K562 (cell line): ENCODE data around the gene PLEKHO2.

Experiments
- CTCF ChIP-seq, 3 experiments: IDR thresholded peaks in 2 of 3; conservative IDR thresholded peaks in 1 of 3; 2 replicates each; pipeline ENCODE4 v1.5.1; 2011 to 2012; ENCODE audit warnings: low read length in 3 of 3, mild to moderate bottlenecking in 3 of 3, control low read depth in 2 of 3, improper control_type of control experiment in 1 of 3, inconsistent platforms in 1 of 3, low read depth in 1 of 3, mixed read lengths in 1 of 3, moderate library complexity in 1 of 3; ENCODE audit not compliant: insufficient read depth in 2 of 3
- EP300 ChIP-seq: IDR thresholded peaks from 2 replicates; pipeline ENCODE4 v1.6.1; 2012; ENCODE audit warnings: low read length, improper control_type of control experiment
- FOS ChIP-seq: IDR thresholded peaks from 3 replicates; pipeline ENCODE4 v1.6.1; 2011; ENCODE audit not compliant: insufficient read length; ENCODE audit errors: extremely low read depth
- SIN3A ChIP-seq, 2 experiments: fragments of 150-350 bp in 1 of 2; IDR thresholded peaks; 2 replicates each; pipeline ENCODE4 v1.6.1; 2011 to 2016; ENCODE audit warnings: borderline replicate concordance in 2 of 2, low read depth in 2 of 2, low read length in 2 of 2, mild to moderate bottlenecking in 2 of 2, moderate library complexity in 2 of 2; ENCODE audit not compliant: control insufficient read depth in 1 of 2
- SMC3 ChIP-seq: conservative IDR thresholded peaks from 2 replicates; pipeline ENCODE4 v1.6.1; 2011; ENCODE audit warnings: low read depth, low read length, improper control_type of control experiment; ENCODE audit not compliant: insufficient read depth

GRCh38 chr15:64841060-64841343 lies 713 bp upstream of the PLEKHO2 start:
- TF ChIP-seq FOS (no peak), SMC3 (no peak), EP300 (no peak), CTCF (IDR thresholded peaks at IDR 0.05 in 2 of 3, conservative IDR thresholded peaks at IDR 0.05 in 1 of 3; ENCODE audit: insufficient read depth in 2 of 3, low read depth in 1 of 3, low read length in 3 of 3) (no peak), SIN3A (IDR thresholded peaks at IDR 0.05; ENCODE audit: borderline replicate concordance in 2 of 2, control insufficient read depth in 1 of 2, low read depth in 2 of 2, low read length in 2 of 2) (no peak)
